ENCODE measurements around the gene INPP5F. TPM values are rescaled to one million over a fixed set of nuclear protein-coding genes. Genes with fewer than 3 reads are reported as not detected.

INPP5F gene
- total and polyA plus RNA-seq, 9 of the 15 experiments (the other 6 are each of a cell fraction or from before 2014, with no cell fraction given) = 1.6 to 7.3 (median 6.0) TPM

- TF ChIP-seq TRIM28 (IDR thresholded peaks at IDR 0.05) (peak; percentile 51; the same call in 1 of the 2 replicates), ZNF316 (IDR thresholded peaks at IDR 0.05) (peak; percentile 64), TRIM24 (IDR thresholded peaks at IDR 0.05) (0 out of 4 replicates have a peak, but pooled peaks of 1 of the 2 experiments have one; percentile 48), SIRT6 (IDR thresholded peaks at IDR 0.05; ENCODE audit: low read depth, low read length) (no peak)
- TF ChIP-seq, protein P1, sequence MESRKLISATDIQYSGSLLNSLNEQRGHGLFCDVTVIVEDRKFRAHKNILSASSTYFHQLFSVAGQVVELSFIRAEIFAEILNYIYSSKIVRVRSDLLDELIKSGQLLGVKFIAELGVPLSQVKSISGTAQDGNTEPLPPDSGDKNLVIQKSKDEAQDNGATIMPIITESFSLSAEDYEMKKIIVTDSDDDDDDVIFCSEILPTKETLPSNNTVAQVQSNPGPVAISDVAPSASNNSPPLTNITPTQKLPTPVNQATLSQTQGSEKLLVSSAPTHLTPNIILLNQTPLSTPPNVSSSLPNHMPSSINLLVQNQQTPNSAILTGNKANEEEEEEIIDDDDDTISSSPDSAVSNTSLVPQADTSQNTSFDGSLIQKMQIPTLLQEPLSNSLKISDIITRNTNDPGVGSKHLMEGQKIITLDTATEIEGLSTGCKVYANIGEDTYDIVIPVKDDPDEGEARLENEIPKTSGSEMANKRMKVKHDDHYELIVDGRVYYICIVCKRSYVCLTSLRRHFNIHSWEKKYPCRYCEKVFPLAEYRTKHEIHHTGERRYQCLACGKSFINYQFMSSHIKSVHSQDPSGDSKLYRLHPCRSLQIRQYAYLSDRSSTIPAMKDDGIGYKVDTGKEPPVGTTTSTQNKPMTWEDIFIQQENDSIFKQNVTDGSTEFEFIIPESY (CRISPR knock-in tag; IDR thresholded peaks at IDR 0.05) = peak; percentile 50; the same call in 1 of the 2 replicates
These were observed 919 bp downstream of the INPP5F start (continued) for GRCh38 chr10:119726676-119727261.

- H3K4me2 ChIP-seq (ENCODE audit: insufficient read depth, low read length) = no peak overlapping the region
- ChIA-PET CTCF (ENCODE audit: low intra/inter-chr PET ratio) (no interaction called here), POLR2A (interaction anchor here (1.3 kb wide), 1 partner anchor 9 kb away, joined by 3 read pairs; no protein-coding TSS in a partner anchor)
These were observed 2.4 kb downstream of the INPP5F start for GRCh38 chr10:119728172-119728800.

More at GRCh38 chr10:119728172-119728800, 2.4 kb downstream of the INPP5F start:
- no peaks in the 10 kb centered on the region for H3K27me3 ChIP-seq (ENCODE audit: control insufficient read depth in 2 of 2, insufficient read depth in 2 of 2, low read length in 2 of 2)
- ATAC-seq (no peak), DNase-seq (ENCODE audit: extremely low read depth in 1 of 4, low spot score in 3 of 4) (no peak), FAIRE-seq (no peak)
- H3K79me2 ChIP-seq (ENCODE audit: control insufficient read depth, insufficient read depth, low read length) = peaks cover 14% of the 10 kb centered on the region; the same call in 2 of the 3 replicates
- intact Hi-C loops (cut with micrococcal nuclease) (loop anchor here (5.0 kb wide), 2 partner anchors 41 to 131 kb away; partner anchors contain the start of gene TIAL1), in situ Hi-C loops (cut with MboI) (no loop called here)
- TF ChIP-seq, protein P2, sequence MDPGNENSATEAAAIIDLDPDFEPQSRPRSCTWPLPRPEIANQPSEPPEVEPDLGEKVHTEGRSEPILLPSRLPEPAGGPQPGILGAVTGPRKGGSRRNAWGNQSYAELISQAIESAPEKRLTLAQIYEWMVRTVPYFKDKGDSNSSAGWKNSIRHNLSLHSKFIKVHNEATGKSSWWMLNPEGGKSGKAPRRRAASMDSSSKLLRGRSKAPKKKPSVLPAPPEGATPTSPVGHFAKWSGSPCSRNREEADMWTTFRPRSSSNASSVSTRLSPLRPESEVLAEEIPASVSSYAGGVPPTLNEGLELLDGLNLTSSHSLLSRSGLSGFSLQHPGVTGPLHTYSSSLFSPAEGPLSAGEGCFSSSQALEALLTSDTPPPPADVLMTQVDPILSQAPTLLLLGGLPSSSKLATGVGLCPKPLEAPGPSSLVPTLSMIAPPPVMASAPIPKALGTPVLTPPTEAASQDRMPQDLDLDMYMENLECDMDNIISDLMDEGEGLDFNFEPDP (CRISPR knock-in tag; IDR thresholded peaks at IDR 0.05) = no peak
- TF ChIP-seq PHB2 (IDR thresholded peaks at IDR 0.05; ENCODE audit: low read depth) = no peak
- TF ChIP-seq, protein P3, sequence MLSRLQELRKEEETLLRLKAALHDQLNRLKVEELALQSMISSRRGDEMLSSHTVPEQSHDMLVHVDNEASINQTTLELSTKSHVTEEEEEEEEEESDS (CRISPR knock-in tag; IDR thresholded peaks at IDR 0.05) = no peak
- no peak for TF ChIP-seq SMARCA5 (IDR thresholded peaks at IDR 0.05)
- no peak for TF ChIP-seq TGIF2 (CRISPR knock-in tag; IDR thresholded peaks at IDR 0.05)
- TF ChIP-seq ESRRA (IDR thresholded peaks at IDR 0.05; ENCODE audit: borderline replicate concordance, low read depth) = no peak
- no peak for TF ChIP-seq ZNF134 (CRISPR knock-in tag; conservative IDR thresholded peaks at IDR 0.05)
- TF ChIP-seq DACH1 (IDR thresholded peaks at IDR 0.05; ENCODE audit: partially characterized antibody) = no peak
- no peak for TF ChIP-seq ZBTB9 (CRISPR knock-in tag; IDR thresholded peaks at IDR 0.05)
- 77% methylated on average over 3 of the region's 3 CpGs for WGBS (ENCODE audit: insufficient coverage, low coverage, missing lambda C conversion rate)
- no peaks in the 10 kb centered on the region for H3K9me3 ChIP-seq (replicated peaks; ENCODE audit: control insufficient read depth, insufficient read depth, low read depth, low read length)
- peaks cover 13 to 18% of the 10 kb centered on the region in 2 experiments for H3K4me1 ChIP-seq (replicated peaks in 1 of 2; ENCODE audit: control insufficient read depth in 2 of 2, insufficient read depth in 2 of 2, low read length in 2 of 2)
- no peaks in the 10 kb centered on the region for H3K36me3 ChIP-seq (ENCODE audit: control insufficient read depth, insufficient read depth, low read length)
- no peak overlapping the region for H3K4me3 ChIP-seq
- BruUV-seq (replicated peaks) = no TSS peak
- no peak overlapping the region for H3K9ac ChIP-seq (ENCODE audit: insufficient read depth in 1 of 2, low read depth in 2 of 2, low read length in 2 of 2)
- no peaks in the 10 kb centered on the region for H3K9me1 ChIP-seq (ENCODE audit: control insufficient read depth, insufficient read depth, low read length)
- no peak overlapping the region for H3K27ac ChIP-seq (ENCODE audit: extremely low read depth, low read depth, low read length)
- H4K20me1 ChIP-seq (replicated peaks; ENCODE audit: control insufficient read depth, insufficient read depth, low read length) = no peaks in the 10 kb centered on the region
- no peak overlapping the region for H2AFZ ChIP-seq (ENCODE audit: low read depth, low read length)

Measured in K562 (cell line).